GM19035 (cell line): ENCODE data around the gene TRIM32.

Experiments used
- ATAC-seq: cut with Tn5 transposase; IDR thresholded peaks from one replicate; pipeline ENCODE4 v1.9.1; 2021; ENCODE audit not compliant: unreplicated experiment

Gene TRIM32

GRCh38 chr9:116704470-116704869 is 17.4 kb downstream of the TRIM32 start:
- ATAC-seq, result no peak

GRCh38 chr9:116705531-116705930 is 18.4 kb downstream of the TRIM32 start:
- ATAC-seq, result no peak

GRCh38 chr9:116706310-116707290 is 19.5 kb downstream of the TRIM32 start:
- ATAC-seq, result no peak

GRCh38 chr9:116712781-116713180 is 25.7 kb downstream of the TRIM32 start:
- ATAC-seq, result no peak

- ATAC-seq, result no peak
These were observed 26.2 kb downstream of the TRIM32 start for GRCh38 chr9:116713271-116713670.

GRCh38 chr9:116715751-116716150 is 28.6 kb downstream of the TRIM32 start:
- no peak for ATAC-seq

GRCh38 chr9:116716438-116716837 is 29.3 kb downstream of the TRIM32 start:
- no peak for ATAC-seq

- ATAC-seq, result no peak
These were observed 30.0 kb downstream of the TRIM32 start for GRCh38 chr9:116717150-116717549.

GRCh38 chr9:116718111-116718510 is 31.0 kb downstream of the TRIM32 start:
- no peak for ATAC-seq

- no peak for ATAC-seq
These were observed 33.0 kb downstream of the TRIM32 start for GRCh38 chr9:116720111-116720510.

GRCh38 chr9:116721411-116721810 is 34.3 kb downstream of the TRIM32 start:
- ATAC-seq, result no peak

- no peak for ATAC-seq
These were observed 34.8 kb downstream of the TRIM32 start for GRCh38 chr9:116721944-116722343.

GRCh38 chr9:116724123-116724522 is 37.0 kb downstream of the TRIM32 start:
- ATAC-seq, result no peak

- ATAC-seq, result no peak
These were observed 39.5 kb downstream of the TRIM32 start for GRCh38 chr9:116726602-116727001.

GRCh38 chr9:116733010-116733641 is 46.0 kb downstream of the TRIM32 start:
- no peak for ATAC-seq

GRCh38 chr9:116736399-116737151 is 49.5 kb downstream of the TRIM32 start:
- ATAC-seq, result no peak

GRCh38 chr9:116737152-116737546 is 50.0 kb downstream of the TRIM32 start:
- ATAC-seq, result no peak

GRCh38 chr9:116741086-116741740 is 54.1 kb downstream of the TRIM32 start:
- ATAC-seq, result no peak

GRCh38 chr9:116741742-116742141 is 54.6 kb downstream of the TRIM32 start:
- ATAC-seq, result no peak

GRCh38 chr9:116749176-116749575 is 62.1 kb downstream of the TRIM32 start:
- no peak for ATAC-seq

GRCh38 chr9:116749772-116750171 is 62.7 kb downstream of the TRIM32 start:
- no peak for ATAC-seq
